HG03095 (cell line): ENCODE measurements around the gene RPS6KA3.
"Not testable (repeated sequence)": the region's sequence is repeated elsewhere in the genome, so short reads cannot be mapped to it uniquely, and the experiment has no call there.

ENCODE experiments used
- ATAC-seq: cut with Tn5 transposase; IDR thresholded peaks from one replicate; pipeline ENCODE4 v1.9.1; 2021; ENCODE audit warnings: moderate library complexity; ENCODE audit not compliant: unreplicated experiment

RPS6KA3 gene

GRCh38 chrX:20149326-20149725 is 117.4 kb downstream of the RPS6KA3 start:
- ATAC-seq: no peak

GRCh38 chrX:20147561-20147960 is 119.1 kb downstream of the RPS6KA3 start:
- no peak for ATAC-seq

GRCh38 chrX:20144491-20144890 is 122.2 kb downstream of the RPS6KA3 start:
- ATAC-seq: no peak

- ATAC-seq: no peak
Measured at GRCh38 chrX:20143561-20143960, 123.1 kb downstream of the RPS6KA3 start.

GRCh38 chrX:20143111-20143510 is 123.6 kb downstream of the RPS6KA3 start:
- no peak for ATAC-seq

GRCh38 chrX:20141281-20142220 is 125.2 kb downstream of the RPS6KA3 start, which contains the start of gene EIF1AX:
Gene EIF1AX (minus strand): TSS chrX:20141838. CDS start chrX:20141640, 198 bp downstream.
- ATAC-seq: peak; percentile 99

GRCh38 chrX:20140420-20140819 is 126.3 kb downstream of the RPS6KA3 start:
- no peak for ATAC-seq

DNA sequence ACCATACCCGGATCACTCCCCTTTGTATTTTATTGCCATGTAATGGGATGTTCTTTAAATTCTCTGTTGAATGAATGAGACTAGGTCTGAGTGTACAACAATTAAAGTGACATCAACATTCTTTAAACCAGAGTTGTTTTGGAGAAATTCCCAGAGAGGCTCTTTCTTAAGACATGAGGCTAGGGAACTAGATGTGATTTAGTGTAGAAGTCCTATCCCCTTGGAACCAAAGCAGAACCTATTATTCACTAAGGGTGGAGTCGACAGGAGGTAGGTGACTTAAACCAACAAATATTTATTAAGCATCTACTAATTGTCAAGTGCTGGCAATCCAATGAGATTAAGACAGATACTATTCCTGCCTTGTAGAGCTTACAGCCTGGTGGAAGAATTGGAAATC is 126.7 kb downstream of the RPS6KA3 start:
- no peak for ATAC-seq

DNA sequence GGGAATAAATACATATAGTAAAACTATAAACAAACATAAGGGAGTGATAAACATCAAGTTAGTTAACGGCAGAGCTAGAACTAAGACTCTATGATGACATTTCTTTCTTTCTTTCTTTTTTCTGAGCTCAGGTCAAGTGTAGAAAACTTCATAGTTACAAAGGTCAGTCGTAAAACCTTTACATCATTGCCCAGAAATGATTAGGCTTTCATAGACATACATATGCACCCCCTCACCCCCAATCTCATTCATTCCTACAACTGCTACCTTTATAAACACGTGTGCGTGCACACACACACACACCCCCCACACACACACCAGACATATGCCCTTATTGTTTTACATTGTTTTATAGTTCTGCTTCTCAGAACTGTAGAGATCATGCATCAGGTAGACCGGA is 130.8 kb downstream of the RPS6KA3 start:
- no peak for ATAC-seq

DNA sequence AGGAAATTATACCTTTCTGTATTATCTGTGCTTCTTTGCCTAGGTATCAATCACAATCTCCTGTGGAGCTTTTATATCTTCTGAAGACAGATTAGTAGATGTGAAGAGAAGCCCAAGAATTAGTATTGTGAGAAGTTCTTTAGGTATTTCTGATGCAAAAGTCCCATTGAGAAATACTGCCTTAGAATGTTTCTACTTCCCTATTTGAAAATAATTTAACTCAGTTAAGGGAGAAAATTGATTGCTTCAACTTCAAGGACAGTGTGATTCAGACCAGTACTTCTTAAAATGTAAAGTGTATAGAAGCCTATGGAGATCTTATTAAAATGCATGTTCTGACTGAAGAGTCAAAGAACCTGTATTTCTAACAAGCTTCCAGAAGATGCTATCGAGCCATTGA is 134.0 kb downstream of the RPS6KA3 start:
- ATAC-seq: no peak

GRCh38 chrX:20130357-20130756 is 136.4 kb downstream of the RPS6KA3 start:
- no peak for ATAC-seq

DNA sequence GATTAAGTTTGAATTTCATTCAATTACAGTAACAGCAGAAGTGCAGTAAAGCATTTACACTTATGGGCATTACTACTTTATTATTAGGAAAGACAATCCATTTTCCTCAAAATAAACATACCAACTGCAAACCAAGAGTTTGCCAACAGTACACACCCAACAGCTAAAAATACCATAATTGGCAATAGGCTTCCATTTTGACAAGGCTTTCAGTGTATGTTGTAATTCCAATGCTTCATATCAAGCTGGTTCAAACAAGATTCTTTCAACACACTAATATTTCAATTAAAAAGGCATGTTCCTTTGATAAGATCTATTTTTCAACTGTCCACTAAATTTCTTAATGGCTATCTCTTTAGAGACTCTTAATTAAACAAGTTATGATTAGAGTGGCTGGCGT is 137.2 kb downstream of the RPS6KA3 start:
- ATAC-seq: no peak

DNA sequence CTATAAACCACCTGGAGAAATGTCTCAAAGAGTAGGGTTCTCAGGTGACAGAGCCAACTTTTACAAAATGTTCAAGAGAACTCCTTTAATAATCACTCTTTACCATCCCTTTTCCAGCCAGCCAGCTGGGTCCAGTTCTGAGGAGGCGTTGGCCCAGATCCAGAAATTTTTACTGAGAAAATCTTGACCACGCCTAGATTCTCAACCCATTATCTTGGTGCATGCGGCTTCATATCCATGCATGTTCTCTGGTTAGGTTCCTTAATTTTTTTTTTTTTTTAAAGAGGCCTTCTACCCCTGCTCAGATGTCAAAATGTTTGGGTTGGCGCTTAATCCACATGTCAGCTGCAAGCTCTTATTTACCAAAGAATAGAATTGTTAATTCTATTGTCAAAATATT is 138.0 kb downstream of the RPS6KA3 start:
- ATAC-seq: no peak

DNA sequence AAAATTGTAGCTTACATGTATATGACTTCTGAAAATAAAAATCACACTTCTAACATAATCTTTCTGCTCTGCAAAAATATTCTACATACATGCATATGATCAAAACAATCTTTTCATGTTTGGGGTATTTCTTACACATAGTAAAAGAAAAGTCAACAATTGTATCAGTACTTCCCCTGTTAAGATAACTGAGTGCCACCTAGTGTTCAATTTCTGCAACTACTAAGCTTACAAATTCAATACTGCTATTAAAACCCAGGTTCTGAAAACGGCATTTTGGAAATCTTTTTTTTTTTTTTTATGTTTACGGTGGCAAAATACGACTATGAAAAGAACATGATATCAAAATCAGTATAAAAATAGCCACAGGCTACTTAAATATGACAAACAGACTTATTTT is 139.3 kb downstream of the RPS6KA3 start:
- not testable (repeated sequence) for ATAC-seq

- not testable (repeated sequence) for ATAC-seq
Measured at GRCh38 chrX:20126833-20127232, 139.9 kb downstream of the RPS6KA3 start.

- no peak for ATAC-seq
Measured at GRCh38 chrX:20124964-20125363, 141.7 kb downstream of the RPS6KA3 start.

GRCh38 chrX:20118065-20118824 is 148.5 kb downstream of the RPS6KA3 start:
- no peak for ATAC-seq

- no peak for ATAC-seq
Measured at GRCh38 chrX:20116577-20117240, 150.0 kb downstream of the RPS6KA3 start, which contains the start of gene MAP7D2. Gene MAP7D2 (minus strand): TSS chrX:20116907. CDS start chrX:20116879, 28 bp downstream.

DNA sequence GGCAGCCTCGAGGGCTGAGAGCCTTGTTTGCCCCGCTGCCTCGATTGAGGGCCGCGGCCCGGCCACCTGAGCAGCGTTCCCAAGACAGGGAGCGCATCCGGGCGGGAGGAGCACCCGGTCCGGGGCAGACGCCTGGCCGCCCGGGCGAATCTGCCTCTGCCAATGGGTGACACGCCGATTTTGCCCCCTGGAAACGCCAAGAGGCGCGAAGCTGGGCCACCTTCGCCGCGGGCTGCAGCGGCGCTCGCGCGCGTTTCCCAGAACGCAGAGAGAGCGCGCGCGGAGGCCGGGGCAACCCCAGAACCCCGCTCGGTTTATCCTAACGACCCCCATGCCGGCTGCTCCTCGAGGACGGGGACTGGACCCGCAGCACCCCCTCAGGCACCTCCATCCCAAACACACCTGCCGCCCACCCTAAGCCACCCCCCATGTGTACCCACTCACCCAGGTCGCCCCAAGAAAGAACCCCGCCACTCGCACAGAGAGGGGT is 150.6 kb downstream of the RPS6KA3 start:
- ATAC-seq: no peak

GRCh38 chrX:20112022-20112774 is 154.5 kb downstream of the RPS6KA3 start:
- no peak for ATAC-seq
